T-cell (primary cell): Measurements from ENCODE around the gene UNK. TPM values are rescaled to one million over a fixed set of nuclear protein-coding genes. Genes with fewer than 3 reads are reported as not detected.
A peak's percentile ranks its signal among the peaks of the same experiment; 100 is the strongest.

Experiments used
- ATAC-seq, 4 experiments: fragments of 200-7000 bp in 3 of 4; fragments of 150-1000 bp in 1 of 4; cut with Tn5 transposase; replicated peaks in 1 of 4; 1 replicate in 3 of 4; 2 replicates in 1 of 4; pipeline ENCODE4 v1.10.0; 2021; ENCODE audit warnings: moderate library complexity in 3 of 4, mild to moderate bottlenecking in 2 of 4, moderate number of reproducible peaks in 1 of 4
- CTCF ChIA-PET, 2 donors: fragments of 300-600 bp; sonication (Branson Sonifier 250); formaldehyde crosslinking; loops; one replicate each; lab custom pipeline; 2022; ENCODE audit warnings: antibody characterized with exemption in 2 of 2; lab: Charles Lee
- POLR2A ChIA-PET, 2 donors: fragments of 300-600 bp; sonication (Branson Sonifier 250); formaldehyde crosslinking; loops; one replicate each; lab custom pipeline; 2022; ENCODE audit warnings: antibody characterized with exemption in 2 of 2; lab: Charles Lee
- DNase-seq, 35 experiments: peaks; one replicate each; pipeline versions ENCODE4 v3.0.0 to v3.0.0-alpha.2; 2013 to 2023
- H3K27ac ChIP-seq: one replicate; pipeline ENCODE4 v1.5.1; 2013; ENCODE audit warnings: low read length
- H3K27me3 ChIP-seq, 2 experiments: replicated peaks in 1 of 2; 1 replicate in 1 of 2; 2 replicates in 1 of 2; pipeline versions ENCODE4 v1.6.1 to v1.7.0; 2013; ENCODE audit warnings: low read length in 1 of 2, mixed read lengths in 1 of 2; ENCODE audit not compliant: control insufficient read depth in 2 of 2, insufficient read depth in 2 of 2; ENCODE audit errors: extremely low read depth in 1 of 2
- H3K36me3 ChIP-seq, 2 donors: 1 replicate in 1 of 2; 2 replicates in 1 of 2; pipeline versions ENCODE4 v1.6.1 to v1.7.0; 2013; ENCODE audit warnings: low read length in 1 of 2; ENCODE audit not compliant: control insufficient read depth in 2 of 2, insufficient read depth in 1 of 2; ENCODE audit errors: extremely low read depth in 1 of 2
- H3K4me1 ChIP-seq, 2 experiments: 1 replicate in 1 of 2; 2 replicates in 1 of 2; pipeline versions ENCODE4 v1.6.1 to v1.7.0; 2013; ENCODE audit warnings: low read length in 2 of 2, mixed read lengths in 1 of 2; ENCODE audit not compliant: insufficient read depth in 2 of 2, control insufficient read depth in 1 of 2; ENCODE audit errors: extremely low read depth in 1 of 2
- H3K4me3 ChIP-seq, 2 donors: 1 replicate in 1 of 2; 2 replicates in 1 of 2; pipeline versions ENCODE4 v1.5.1 to v1.7.0; 2013; ENCODE audit warnings: mild to moderate bottlenecking in 2 of 2, low read length in 1 of 2, moderate library complexity in 1 of 2; ENCODE audit not compliant: control insufficient read depth in 1 of 2; ENCODE audit errors: extremely low read depth in 1 of 2
- H3K9me3 ChIP-seq: 2 replicates; pipeline ENCODE4 v1.7.0; 2013
- H3K27ac Mint-ChIP-seq, 2 donors: one replicate each; pipeline ENCODE4 v1.8.0; 2020 to 2021; ENCODE audit warnings: mild to moderate bottlenecking in 2 of 2, mixed read lengths in 2 of 2
- H3K27me3 Mint-ChIP-seq, 2 donors: one replicate each; pipeline ENCODE4 v1.8.0; 2021 to 2022; ENCODE audit warnings: mixed read lengths in 2 of 2
- H3K36me3 Mint-ChIP-seq: one replicate; pipeline ENCODE4 v1.8.0; 2021; ENCODE audit warnings: mixed read lengths
- H3K4me1 Mint-ChIP-seq, 3 donors: one replicate each; pipeline ENCODE4 v1.8.0; 2020 to 2022; ENCODE audit warnings: mixed read lengths in 3 of 3, mild to moderate bottlenecking in 1 of 3
- H3K4me3 Mint-ChIP-seq, 3 donors: one replicate each; pipeline ENCODE4 v1.8.0; 2020 to 2022; ENCODE audit warnings: mild to moderate bottlenecking in 3 of 3, mixed read lengths in 3 of 3, moderate library complexity in 3 of 3
- H3K9me3 Mint-ChIP-seq, 3 donors: one replicate each; pipeline ENCODE4 v1.8.0; 2020 to 2022; ENCODE audit warnings: mixed read lengths in 3 of 3
- WGBS: methylation state at CpG from one replicate; pipeline ENCODE4 v1.1.5; 2013; ENCODE audit warnings: missing lambda C conversion rate; ENCODE audit not compliant: insufficient coverage; 5-methylcytosine and 5-hydroxymethylcytosine counted together
- total RNA-seq, 35 experiments: library from RNA in 6 of 35; stranded (reverse) in 6 of 35; fragments of 120-200 nt in 1 of 35; gene quantifications; one replicate each; pipeline versions ENCODE4 v1.2.1 to v1.2.4 and lab custom pipeline; 2013 to 2026

Gene UNK
- total RNA-seq, 5 donors from 2014 or later (not counting 1 experiment from before 2014, with no cell fraction given) = 37.1 to 50.3 (median 39.2) TPM

GRCh38 chr17:75749545-75750389 lies 34.8 kb upstream of the UNK start:
- Mint-ChIP-seq H3K36me3 (no peaks in the 10 kb centered on the region), H3K27ac (no peak overlapping the region), H3K27me3 (peaks cover 0 to 3% of the 10 kb centered on the region in 2 donors), H3K9me3 (no peaks in the 10 kb centered on the region), H3K4me1 (peaks cover 16 to 21% (median 18%) of the 10 kb centered on the region in 3 donors), H3K4me3 (no peak overlapping the region)
- ATAC-seq (peak; percentile 60 to 70 (median 60)), DNase-seq (peak; percentile 59 to 91 (median 83))
- Histone ChIP-seq H3K27me3 (peaks cover 0 to 4% of the 10 kb centered on the region in 2 experiments), H3K4me3 (no peak overlapping the region), H3K27ac (no peak overlapping the region), H3K4me1 (peaks cover 0 to 34% of the 10 kb centered on the region in 2 experiments), H3K9me3 (no peaks in the 10 kb centered on the region), H3K36me3 (no peaks in the 10 kb centered on the region)
- POLR2A ChIA-PET = no interaction called here
- WGBS = 17% methylated on average over 16 of the region's 20 CpGs
- CTCF ChIA-PET = interaction anchor here (0.6 to 4.0 kb wide), 14 partner anchors 10 to 320 kb away, joined by 3 to 49 read pairs (median 4); partner anchors contain the start of genes SMIM5 (in 2 of the 2), RECQL5 (in 1 of the 2) and SAP30BP (in 1 of the 2)

GRCh38 chr17:75750661-75751423 lies 33.8 kb upstream of the UNK start:
- peaks cover 0 to 37% of the 10 kb centered on the region in 2 experiments for H3K4me1 ChIP-seq
- H3K9me3 ChIP-seq = no peaks in the 10 kb centered on the region
- Mint-ChIP-seq H3K9me3 (no peaks in the 10 kb centered on the region), H3K4me3 (no peak overlapping the region), H3K27ac (no peak overlapping the region), H3K4me1 (peaks cover 19 to 24% (median 21%) of the 10 kb centered on the region in 3 donors), H3K27me3 (peaks cover 0 to 3% of the 10 kb centered on the region in 2 donors), H3K36me3 (no peaks in the 10 kb centered on the region)
- no peaks in the 10 kb centered on the region for H3K36me3 ChIP-seq
- ChIA-PET CTCF (interaction anchor here (0.6 to 2.0 kb wide), 6 partner anchors 32 to 614 kb away, joined by 3 to 7 read pairs (median 4); partner anchors contain the start of gene SMIM5 (in 1 of the 2)), POLR2A (interaction anchor here in 1 of 2 donors (0.5 kb wide), 1 partner anchor 21 kb away, joined by 3 read pairs; no protein-coding TSS in a partner anchor)
- DNase-seq (no peak), ATAC-seq (no peak)
- WGBS = 90% methylated on average over 15 of the region's 23 CpGs
- H3K27ac ChIP-seq = no peak overlapping the region
- no peak overlapping the region for H3K4me3 ChIP-seq
- H3K27me3 ChIP-seq = peaks cover 0 to 4% of the 10 kb centered on the region in 2 experiments

- Mint-ChIP-seq H3K4me1 (peaks cover 19 to 24% (median 21%) of the 10 kb centered on the region in 3 donors), H3K4me3 (no peak overlapping the region), H3K36me3 (no peaks in the 10 kb centered on the region), H3K27ac (no peak overlapping the region), H3K9me3 (no peaks in the 10 kb centered on the region), H3K27me3 (peaks cover 0 to 3% of the 10 kb centered on the region in 2 donors)
- Histone ChIP-seq H3K27ac (no peak overlapping the region), H3K27me3 (peaks cover 0 to 4% of the 10 kb centered on the region in 2 experiments), H3K4me1 (peaks cover 0 to 37% of the 10 kb centered on the region in 2 experiments), H3K36me3 (no peaks in the 10 kb centered on the region), H3K4me3 (no peak overlapping the region), H3K9me3 (no peaks in the 10 kb centered on the region)
- DNase-seq (no peak), ATAC-seq (no peak)
- CTCF ChIA-PET = interaction anchor here in 1 of 2 donors (0.6 to 2.1 kb wide), 3 partner anchors 13 to 95 kb away, joined by 5 to 15 read pairs (median 5); partner anchors contain the start of gene GALK1
- POLR2A ChIA-PET = interaction anchor here in 1 of 2 donors (0.5 kb wide), 1 partner anchor 20 kb away, joined by 3 read pairs; no protein-coding TSS in a partner anchor
- WGBS = 86% methylated on average over 13 of the region's 24 CpGs
These were observed 32.8 kb upstream of the UNK start for GRCh38 chr17:75751676-75752404.

GRCh38 chr17:75752405-75752709 lies 32.2 kb upstream of the UNK start:
- no peaks in the 10 kb centered on the region for H3K9me3 ChIP-seq
- H3K27me3 ChIP-seq = peaks cover 0 to 4% of the 10 kb centered on the region in 2 experiments
- no peaks in the 10 kb centered on the region for H3K36me3 Mint-ChIP-seq
- DNase-seq (no peak), ATAC-seq (no peak)
- ChIA-PET CTCF (interaction anchor here (0.6 to 2.1 kb wide), 5 partner anchors 12 to 123 kb away, joined by 3 to 15 read pairs (median 4); partner anchors contain the start of gene GALK1 (in 1 of the 2)), POLR2A (interaction anchor here in 1 of 2 donors (0.5 kb wide), 1 partner anchor 79 kb away, joined by 3 read pairs; no protein-coding TSS in a partner anchor)
- WGBS = 96% methylated on average over 10 of the region's 10 CpGs
- peaks cover 19 to 24% (median 21%) of the 10 kb centered on the region in 3 donors for H3K4me1 Mint-ChIP-seq
- peaks cover 0 to 3% of the 10 kb centered on the region in 2 donors for H3K27me3 Mint-ChIP-seq
- peaks cover 0 to 37% of the 10 kb centered on the region in 2 experiments for H3K4me1 ChIP-seq
- no peak overlapping the region for H3K4me3 ChIP-seq
- no peak overlapping the region for H3K27ac ChIP-seq
- H3K4me3 Mint-ChIP-seq = peak overlapping the region in 1 of 3 donors; percentile 17
- no peaks in the 10 kb centered on the region for H3K36me3 ChIP-seq
- no peaks in the 10 kb centered on the region for H3K9me3 Mint-ChIP-seq
- no peak overlapping the region for H3K27ac Mint-ChIP-seq

- DNase-seq (peak in 1 of 35 experiments; percentile 32), ATAC-seq (no peak)
- peak overlapping the region; percentile 57 to 70 (median 63) for H3K4me3 Mint-ChIP-seq
- peaks cover 0 to 3% of the 10 kb centered on the region in 2 donors for H3K36me3 ChIP-seq
- H3K4me1 ChIP-seq = peaks cover 0 to 32% of the 10 kb centered on the region in 2 experiments
- WGBS = 45% methylated on average over 12 of the region's 19 CpGs
- no peaks in the 10 kb centered on the region for H3K9me3 Mint-ChIP-seq
- no peaks in the 10 kb centered on the region for H3K27me3 Mint-ChIP-seq
- peaks cover 14 to 21% (median 18%) of the 10 kb centered on the region in 3 donors for H3K4me1 Mint-ChIP-seq
- peak overlapping the region; percentile 17 to 46 for H3K4me3 ChIP-seq
- H3K27me3 ChIP-seq = peaks cover 0 to 4% of the 10 kb centered on the region in 2 experiments
- no peak overlapping the region for H3K27ac ChIP-seq
- CTCF ChIA-PET = interaction anchor here (0.6 to 2.1 kb wide), 33 partner anchors 9 to 408 kb away, joined by 3 to 15 read pairs (median 4); partner anchors contain the start of genes GALK1 (in 1 of the 2), ITGB4 (in 1 of the 2), LLGL2 (in 1 of the 2) and RECQL5 (in 1 of the 2)
- H3K9me3 ChIP-seq = no peaks in the 10 kb centered on the region
- H3K36me3 Mint-ChIP-seq = peaks cover 2% of the 10 kb centered on the region
- POLR2A ChIA-PET = interaction anchor here in 1 of 2 donors (0.5 to 1.6 kb wide), 5 partner anchors 11 to 80 kb away, joined by 3 to 7 read pairs (median 3); partner anchors contain the start of gene GALK1
- no peak overlapping the region for H3K27ac Mint-ChIP-seq
These were observed 31.6 kb upstream of the UNK start for GRCh38 chr17:75752802-75753513.
